HEK293 (cell line): ENCODE measurements around the gene TRAT1.

Source experiments
- YY1 ChIP-seq: fragments of 450-650 bp; formaldehyde crosslinking; IDR thresholded peaks from 2 replicates; pipeline ENCODE4 v1.5.1; 2018; ENCODE audit warnings: missing biosample characterization, missing genetic modification characterization
- ZBTB7A ChIP-seq: fragments of 450-650 bp; formaldehyde crosslinking; IDR thresholded peaks from 2 replicates; pipeline ENCODE4 v1.5.1; 2016; ENCODE audit warnings: low read depth, missing biosample characterization, missing genetic modification characterization
- ZNF274 ChIP-seq, 2 experiments: fragments of 200-500 bp in 1 of 2; fragments of 450-650 bp in 1 of 2; sonication (Bioruptor generic) in 1 of 2; formaldehyde crosslinking in 1 of 2; IDR thresholded peaks; 2 replicates each; pipeline versions ENCODE4 v1.5.1 to v1.6.1; 2014 to 2016; ENCODE audit warnings: borderline replicate concordance in 1 of 2, inconsistent platforms in 1 of 2, low read length in 1 of 2, missing biosample characterization in 1 of 2, missing genetic modification characterization in 1 of 2
- TF ChIP-seq, protein P1 (sequence below): fragments of 450-650 bp; formaldehyde crosslinking; IDR thresholded peaks from 2 replicates; pipeline ENCODE4 v1.5.1; 2016; ENCODE audit warnings: missing biosample characterization, missing genetic modification characterization, borderline replicate concordance
- TF ChIP-seq, protein P2 (sequence below): fragments of 450-650 bp; formaldehyde crosslinking; IDR thresholded peaks from 2 replicates; pipeline ENCODE4 v1.5.1; 2016; ENCODE audit warnings: missing biosample characterization, missing genetic modification characterization, low read depth

DNA sequence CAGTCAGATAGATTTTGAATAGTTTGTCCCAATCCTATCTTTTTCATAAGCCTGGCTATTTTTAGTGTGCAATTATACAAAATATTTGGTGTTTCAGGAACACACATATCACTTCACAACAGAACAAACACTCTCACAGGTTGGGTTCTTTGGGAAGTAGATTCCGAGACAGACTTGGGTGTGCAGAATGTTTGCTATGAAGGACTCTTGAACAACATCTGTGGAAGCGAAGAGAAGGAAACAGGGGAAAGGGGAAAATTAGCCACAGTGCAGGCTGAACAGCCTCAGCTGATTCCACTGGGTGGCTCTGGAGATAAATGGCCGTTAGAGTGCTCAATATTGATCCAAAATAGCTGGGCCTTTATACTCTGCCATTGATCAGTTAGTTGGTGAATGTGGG lies 69.2 kb downstream of the TRAT1 start:
- TF ChIP-seq YY1 (tag by site-specific recombination) (no peak), ZNF274 (IDR thresholded peaks at IDR 0.05; ENCODE audit: low read length) (no peak), ZNF274 (tag by site-specific recombination; IDR thresholded peaks at IDR 0.05; ENCODE audit: borderline replicate concordance) (no peak), ZBTB7A (no peak)
- TF ChIP-seq, protein P1, sequence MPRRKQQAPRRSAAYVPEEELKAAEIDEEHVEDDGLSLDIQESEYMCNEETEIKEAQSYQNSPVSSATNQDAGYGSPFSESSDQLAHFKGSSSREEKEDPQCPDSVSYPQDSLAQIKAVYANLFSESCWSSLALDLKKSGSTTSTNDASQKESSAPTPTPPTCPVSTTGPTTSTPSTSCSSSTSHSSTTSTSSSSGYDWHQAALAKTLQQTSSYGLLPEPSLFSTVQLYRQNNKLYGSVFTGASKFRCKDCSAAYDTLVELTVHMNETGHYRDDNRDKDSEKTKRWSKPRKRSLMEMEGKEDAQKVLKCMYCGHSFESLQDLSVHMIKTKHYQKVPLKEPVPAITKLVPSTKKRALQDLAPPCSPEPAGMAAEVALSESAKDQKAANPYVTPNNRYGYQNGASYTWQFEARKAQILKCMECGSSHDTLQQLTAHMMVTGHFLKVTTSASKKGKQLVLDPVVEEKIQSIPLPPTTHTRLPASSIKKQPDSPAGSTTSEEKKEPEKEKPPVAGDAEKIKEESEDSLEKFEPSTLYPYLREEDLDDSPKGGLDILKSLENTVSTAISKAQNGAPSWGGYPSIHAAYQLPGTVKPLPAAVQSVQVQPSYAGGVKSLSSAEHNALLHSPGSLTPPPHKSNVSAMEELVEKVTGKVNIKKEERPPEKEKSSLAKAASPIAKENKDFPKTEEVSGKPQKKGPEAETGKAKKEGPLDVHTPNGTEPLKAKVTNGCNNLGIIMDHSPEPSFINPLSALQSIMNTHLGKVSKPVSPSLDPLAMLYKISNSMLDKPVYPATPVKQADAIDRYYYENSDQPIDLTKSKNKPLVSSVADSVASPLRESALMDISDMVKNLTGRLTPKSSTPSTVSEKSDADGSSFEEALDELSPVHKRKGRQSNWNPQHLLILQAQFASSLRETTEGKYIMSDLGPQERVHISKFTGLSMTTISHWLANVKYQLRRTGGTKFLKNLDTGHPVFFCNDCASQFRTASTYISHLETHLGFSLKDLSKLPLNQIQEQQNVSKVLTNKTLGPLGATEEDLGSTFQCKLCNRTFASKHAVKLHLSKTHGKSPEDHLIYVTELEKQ (tag by site-specific recombination) = no peak
- TF ChIP-seq, protein P2, sequence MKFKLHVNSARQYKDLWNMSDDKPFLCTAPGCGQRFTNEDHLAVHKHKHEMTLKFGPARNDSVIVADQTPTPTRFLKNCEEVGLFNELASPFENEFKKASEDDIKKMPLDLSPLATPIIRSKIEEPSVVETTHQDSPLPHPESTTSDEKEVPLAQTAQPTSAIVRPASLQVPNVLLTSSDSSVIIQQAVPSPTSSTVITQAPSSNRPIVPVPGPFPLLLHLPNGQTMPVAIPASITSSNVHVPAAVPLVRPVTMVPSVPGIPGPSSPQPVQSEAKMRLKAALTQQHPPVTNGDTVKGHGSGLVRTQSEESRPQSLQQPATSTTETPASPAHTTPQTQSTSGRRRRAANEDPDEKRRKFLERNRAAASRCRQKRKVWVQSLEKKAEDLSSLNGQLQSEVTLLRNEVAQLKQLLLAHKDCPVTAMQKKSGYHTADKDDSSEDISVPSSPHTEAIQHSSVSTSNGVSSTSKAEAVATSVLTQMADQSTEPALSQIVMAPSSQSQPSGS (tag by site-specific recombination) = no peak
